ENCODE results near the gene BLTP2. TPM values are rescaled to one million over a fixed set of nuclear protein-coding genes. Genes with fewer than 3 reads are reported as not detected.
A peak's percentile ranks its signal among the peaks of the same experiment; 100 is the strongest.

The BLTP2 gene
- 100 to 1,000 TPM; 117 to 120 (median 118) TPM for total RNA-seq

- H3K27ac ChIP-seq: peak within 1 kb of the TSS; percentile 93 to 98 (median 95)
- peak within 1 kb of the TSS; percentile 83 to 97 (median 96) for H3K4me3 ChIP-seq
- in situ Hi-C loops (cut with MboI; ENCODE audit: low pct_ligation_motif_present in 1 of 4, low pct_unique_long_range_greater_than_20kb in 1 of 4, low sequenced_read_pairs in 3 of 4) (no loop called here), intact Hi-C loops (cut with DNase I; ENCODE audit: low total_unique reads) (no loop called here)
- WGBS, 2 donors (ENCODE audit: low coverage in 1 of 2): 2% methylated on average over 53 of the region's 89 CpGs; no CpG with 5 or more reads in 1 of the 2 donors
- H3K9me3 ChIP-seq: no peaks in the 10 kb centered on the region
- H3K4me1 ChIP-seq: peaks cover 19 to 41% (median 34%) of the 10 kb centered on the region in 4 donors
- DNase-seq: peak; percentile 97
- TF ChIP-seq POLR2A (IDR thresholded peaks at IDR 0.05): peak; percentile 95
- TF ChIP-seq CTCF (IDR thresholded peaks at IDR 0.05): peak in 2 of 5 experiments; percentile 51 to 57
- TF ChIP-seq POLR2AphosphoS5 (IDR thresholded peaks at IDR 0.05): peak; percentile 93 to 97 (median 95)
- no peak for TF ChIP-seq EP300 (IDR thresholded peaks at IDR 0.05; ENCODE audit: low read depth)
- H3K27me3 ChIP-seq: no peaks in the 10 kb centered on the region
- peaks cover 0 to 31% (median 14%) of the 10 kb centered on the region in 4 donors for H3K36me3 ChIP-seq
Measured at GRCh38 chr17:28644787-28645575, at the start of gene BLTP2. TSS of gene BLTP2 (minus strand) at chr17:28645158. CDS start at chr17:28645056, 102 bp downstream.

- TF ChIP-seq CTCF (IDR thresholded peaks at IDR 0.05) (no peak), POLR2A (IDR thresholded peaks at IDR 0.05) (no peak), POLR2AphosphoS5 (IDR thresholded peaks at IDR 0.05) (no peak), EP300 (IDR thresholded peaks at IDR 0.05; ENCODE audit: low read depth) (no peak)
- Histone ChIP-seq H3K4me1 (peaks cover 8 to 18% (median 12%) of the 10 kb centered on the region in 4 donors), H3K36me3 (peaks cover 0 to 71% (median 36%) of the 10 kb centered on the region in 4 donors), H3K4me3 (no peak overlapping the region), H3K27ac (no peak overlapping the region), H3K27me3 (no peaks in the 10 kb centered on the region), H3K9me3 (no peaks in the 10 kb centered on the region)
- in situ Hi-C loops (cut with MboI; ENCODE audit: low pct_ligation_motif_present in 1 of 4, low pct_unique_long_range_greater_than_20kb in 1 of 4, low sequenced_read_pairs in 3 of 4): no loop called here
- WGBS, 2 donors (ENCODE audit: low coverage in 1 of 2): 93% methylated on average over 1 of the region's 1 CpG; no CpG with 5 or more reads in 1 of the 2 donors
- no peak for DNase-seq
- intact Hi-C loops (cut with DNase I; ENCODE audit: low total_unique reads): no loop called here
Measured at GRCh38 chr17:28693869-28694268, 48.9 kb upstream of the BLTP2 start.

- intact Hi-C loops (cut with DNase I; ENCODE audit: low total_unique reads): no loop called here
- peaks cover 0 to 88% (median 44%) of the 10 kb centered on the region in 4 donors for H3K36me3 ChIP-seq
- H3K4me1 ChIP-seq: no peaks in the 10 kb centered on the region
- H3K4me3 ChIP-seq: no peak overlapping the region
- no peaks in the 10 kb centered on the region for H3K27me3 ChIP-seq
- TF ChIP-seq POLR2A (IDR thresholded peaks at IDR 0.05) (no peak), POLR2AphosphoS5 (IDR thresholded peaks at IDR 0.05) (no peak), CTCF (IDR thresholded peaks at IDR 0.05) (no peak), EP300 (IDR thresholded peaks at IDR 0.05; ENCODE audit: low read depth) (no peak)
- H3K9me3 ChIP-seq: no peaks in the 10 kb centered on the region
- WGBS, 2 donors (ENCODE audit: low coverage in 1 of 2): 98 to 100% methylated on average over 3 of the region's 3 CpGs
- no peak overlapping the region for H3K27ac ChIP-seq
- in situ Hi-C loops (cut with MboI; ENCODE audit: low pct_ligation_motif_present in 1 of 4, low pct_unique_long_range_greater_than_20kb in 1 of 4, low sequenced_read_pairs in 3 of 4): no loop called here
- DNase-seq: no peak
Measured at GRCh38 chr17:28689011-28689410, 44.1 kb upstream of the BLTP2 start.

- intact Hi-C loops (cut with DNase I; ENCODE audit: low total_unique reads): no loop called here
- no peak for TF ChIP-seq CTCF (IDR thresholded peaks at IDR 0.05)
- no peak for TF ChIP-seq EP300 (IDR thresholded peaks at IDR 0.05; ENCODE audit: low read depth)
- no peak for TF ChIP-seq POLR2A (IDR thresholded peaks at IDR 0.05)
- TF ChIP-seq POLR2AphosphoS5 (IDR thresholded peaks at IDR 0.05): no peak
- Histone ChIP-seq H3K36me3 (peaks cover 0 to 88% (median 44%) of the 10 kb centered on the region in 4 donors), H3K27ac (no peak overlapping the region), H3K9me3 (no peaks in the 10 kb centered on the region), H3K4me1 (no peaks in the 10 kb centered on the region), H3K27me3 (no peaks in the 10 kb centered on the region), H3K4me3 (no peak overlapping the region)
- WGBS, 2 donors (ENCODE audit: low coverage in 1 of 2): 91 to 92% methylated on average over 4 of the region's 4 CpGs
- in situ Hi-C loops (cut with MboI; ENCODE audit: low pct_ligation_motif_present in 1 of 4, low pct_unique_long_range_greater_than_20kb in 1 of 4, low sequenced_read_pairs in 3 of 4): no loop called here
- no peak for DNase-seq
Measured at GRCh38 chr17:28688481-28688880, 43.5 kb upstream of the BLTP2 start.

Measured in transverse colon (tissue), 4 donors.